CD4-positive, alpha-beta T cell (primary cell): Measurements from ENCODE around the gene TMSB4X. TPM values are rescaled to one million over a fixed set of nuclear protein-coding genes. Genes with fewer than 3 reads are reported as not detected.
"Not testable (repeated sequence)": the region's sequence is repeated elsewhere in the genome, so short reads cannot be mapped to it uniquely, and the experiment has no call there.

Experiments
- ATAC-seq: fragments of 200-7000 bp; cut with Tn5 transposase; one replicate; pipeline ENCODE4 v1.10.0; 2022; ENCODE audit warnings: mild to moderate bottlenecking; ENCODE audit not compliant: poor library complexity
- CTCF ChIA-PET: fragments of 350-600 bp; sonication (Branson Sonifier 250); formaldehyde crosslinking; loops from one replicate; lab custom pipeline; 2021; ENCODE audit warnings: antibody characterized with exemption, inconsistent platforms; lab: Charles Lee
- POLR2A ChIA-PET: fragments of 350-600 bp; sonication (Branson Sonifier 250); formaldehyde crosslinking; loops from one replicate; lab custom pipeline; 2021; ENCODE audit warnings: antibody characterized with exemption, inconsistent platforms; lab: Charles Lee
- DNase-seq, 14 experiments: peaks; one replicate each; pipeline ENCODE4 v3.0.0-alpha.2; 2013 to 2020; ENCODE audit warnings: mixed read lengths in 2 of 14
- H3K27ac ChIP-seq, 2 donors: one replicate each; pipeline versions ENCODE4 v1.5.1 to v1.7.0; 2013; ENCODE audit warnings: low read length in 2 of 2, low read depth in 1 of 2, mild to moderate bottlenecking in 1 of 2
- H3K27me3 ChIP-seq, 2 experiments: 1 replicate in 1 of 2; 2 replicates in 1 of 2; pipeline versions ENCODE4 v1.6.1 to v1.7.0; 2013; ENCODE audit warnings: low read length in 2 of 2, control low read depth in 1 of 2, mild to moderate bottlenecking in 1 of 2, moderate library complexity in 1 of 2; ENCODE audit not compliant: insufficient read depth in 2 of 2, control insufficient read depth in 1 of 2
- H3K36me3 ChIP-seq: one replicate; pipeline ENCODE4 v1.6.1; 2013; ENCODE audit warnings: low read length, control low read depth; ENCODE audit not compliant: insufficient read depth
- H3K4me1 ChIP-seq: one replicate; pipeline ENCODE4 v1.6.1; 2013; ENCODE audit warnings: low read length, control low read depth; ENCODE audit not compliant: insufficient read depth
- H3K4me3 ChIP-seq: one replicate; pipeline ENCODE4 v1.5.1; 2013; ENCODE audit warnings: mild to moderate bottlenecking, low read length, moderate library complexity
- H3K9me3 ChIP-seq, 2 experiments: 1 replicate in 1 of 2; 2 replicates in 1 of 2; pipeline versions ENCODE4 v1.6.1 to v1.7.0; 2013; ENCODE audit warnings: low read length in 2 of 2, mild to moderate bottlenecking in 2 of 2, control low read depth in 1 of 2, moderate library complexity in 1 of 2; ENCODE audit not compliant: control insufficient read depth in 1 of 2, insufficient read depth in 1 of 2
- H3K27ac Mint-ChIP-seq: one replicate; pipeline ENCODE4 v1.8.0; 2020; ENCODE audit warnings: mixed read lengths
- H3K27me3 Mint-ChIP-seq: one replicate; pipeline ENCODE4 v1.8.0; 2021; ENCODE audit warnings: mixed read lengths
- H3K36me3 Mint-ChIP-seq: one replicate; pipeline ENCODE4 v1.8.0; 2021; ENCODE audit warnings: low read depth, mixed read lengths
- H3K4me1 Mint-ChIP-seq: one replicate; pipeline ENCODE4 v1.8.0; 2021; ENCODE audit warnings: low read depth, mixed read lengths
- H3K4me3 Mint-ChIP-seq: one replicate; pipeline ENCODE4 v1.8.0; 2020; ENCODE audit warnings: mild to moderate bottlenecking, mixed read lengths
- H3K9me3 Mint-ChIP-seq: one replicate; pipeline ENCODE4 v1.8.0; 2020; ENCODE audit warnings: mixed read lengths
- CTCF ChIP-seq: fragments of 200-600 bp; IDR thresholded peaks from one replicate; pipeline ENCODE4 v1.8.0; 2022; ENCODE audit warnings: antibody characterized with exemption, mild to moderate bottlenecking
- intact Hi-C, 2 experiments: fragments of 100-400 bp; cut with DNase I in 1 of 2; cut with micrococcal nuclease in 1 of 2; formaldehyde crosslinking; loops; one replicate each; pipeline versions ENCODE4 v1.15.1 to v1.9.0; 2023 to 2025; cut with DNase I, micrococcal nuclease
- total RNA-seq, 174 experiments: library from RNA in 2 of 174; stranded (reverse) in 2 of 174; gene quantifications; one replicate each; pipeline ENCODE4 v1.2.3 and lab custom pipeline; 2021 to 2026

TMSB4X gene
- total RNA-seq, 2 experiments from 2014 or later: 2,621 to 2,738 TPM

DNA sequence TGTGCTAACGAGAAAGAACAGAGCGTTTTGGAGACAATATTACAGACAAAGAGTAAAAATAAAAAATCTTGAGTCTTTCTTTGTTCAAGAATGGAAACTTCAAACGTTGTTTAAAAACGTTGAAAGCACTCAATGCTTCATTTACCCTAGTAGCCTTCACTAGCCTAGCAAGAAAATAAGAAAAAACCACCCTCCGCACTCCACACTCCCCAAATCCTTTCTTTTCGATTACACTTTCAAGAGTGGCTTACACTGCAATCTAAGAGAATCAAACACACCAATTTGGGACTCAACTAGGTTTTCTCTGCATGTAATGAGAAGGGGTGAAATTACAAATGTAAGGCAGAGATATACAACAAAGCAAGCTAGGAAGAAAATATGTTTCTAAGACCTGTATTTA lies 4.7 kb downstream of the TMSB4X start:
- peaks cover 39% of the 10 kb centered on the region for H3K36me3 Mint-ChIP-seq
- intact Hi-C loops: loop anchor here (2.0 to 10.0 kb wide), 6 partner anchors 19 to 1055 kb away; partner anchors contain the start of gene TCEANC (in 1 of the 2)
- H3K36me3 ChIP-seq: peaks cover 23% of the 10 kb centered on the region
- no peaks in the 10 kb centered on the region for H3K9me3 ChIP-seq
- ChIA-PET POLR2A (interaction anchor here (0.6 to 20.8 kb wide), 15 partner anchors 10 to 510 kb away, joined by 3 to 1205 read pairs (median 31); no protein-coding TSS in a partner anchor), CTCF (interaction anchor here (0.9 to 13.4 kb wide), 3 partner anchors 31 to 112 kb away, joined by 3 to 181 read pairs (median 50); no protein-coding TSS in a partner anchor)
- peak overlapping the region; percentile 95 for H3K27ac Mint-ChIP-seq
- H3K27ac ChIP-seq: peak overlapping the region; percentile 64 to 70
- no peak for DNase-seq
- no peaks in the 10 kb centered on the region for H3K27me3 ChIP-seq
- H3K4me3 Mint-ChIP-seq: peak overlapping the region; percentile 97
- peak overlapping the region; percentile 98 for H3K4me3 ChIP-seq
- TF ChIP-seq CTCF: no peak
- ATAC-seq: no peak
- H3K4me1 Mint-ChIP-seq: peaks cover 63% of the 10 kb centered on the region
- H3K9me3 Mint-ChIP-seq: no peaks in the 10 kb centered on the region
- H3K27me3 Mint-ChIP-seq: no peaks in the 10 kb centered on the region
- peaks cover 55% of the 10 kb centered on the region for H3K4me1 ChIP-seq

GRCh38 chrX:12980039-12980438 lies 5.1 kb downstream of the TMSB4X start:
- H3K27me3 ChIP-seq, H3K9me3 ChIP-seq, H3K27me3 Mint-ChIP-seq, H3K9me3 Mint-ChIP-seq, ATAC-seq: not testable (repeated sequence)
- POLR2A ChIA-PET: interaction anchor here (0.6 to 20.8 kb wide), 9 partner anchors 11 to 107 kb away, joined by 3 to 1205 read pairs (median 184); no protein-coding TSS in a partner anchor
- DNase-seq: peak in 2 of 14 experiments; percentile 34 to 52
- H3K4me3 ChIP-seq: peak overlapping the region; percentile 98
- peaks cover 67% of the 10 kb centered on the region for H3K4me1 Mint-ChIP-seq
- peak overlapping the region; percentile 95 for H3K27ac Mint-ChIP-seq
- intact Hi-C loops: loop anchor here in 1 of 2 experiments (5.0 kb wide), 1 partner anchor 37 kb away; no protein-coding TSS in a partner anchor
- H3K27ac ChIP-seq: peak overlapping the region in 1 of 2 donors; percentile 70
- peak overlapping the region; percentile 97 for H3K4me3 Mint-ChIP-seq
- H3K36me3 ChIP-seq: peaks cover 23% of the 10 kb centered on the region
- peaks cover 36% of the 10 kb centered on the region for H3K36me3 Mint-ChIP-seq
- peaks cover 58% of the 10 kb centered on the region for H3K4me1 ChIP-seq
- CTCF ChIA-PET: interaction anchor here (0.9 to 13.4 kb wide), 3 partner anchors 31 to 112 kb away, joined by 3 to 181 read pairs (median 5); no protein-coding TSS in a partner anchor

DNA sequence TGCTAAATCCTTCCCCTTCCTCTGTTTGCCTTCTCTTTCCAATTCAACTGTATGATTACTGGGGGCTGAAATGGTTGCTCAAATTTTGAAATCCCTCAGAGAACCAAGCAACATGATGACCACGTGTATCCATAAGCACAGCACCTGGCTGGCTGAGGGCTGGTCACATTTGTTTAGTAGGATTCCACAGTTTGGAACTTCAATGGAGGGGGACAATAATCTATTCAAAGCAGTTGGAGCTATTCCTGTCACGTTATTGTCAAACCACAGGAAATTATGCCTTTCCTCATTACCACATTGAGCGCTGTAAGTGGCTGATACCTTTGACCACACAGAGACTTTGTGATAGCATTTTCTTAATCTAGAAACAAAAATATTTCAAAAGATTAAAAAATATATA lies 7.0 kb downstream of the TMSB4X start:
- CTCF ChIA-PET: interaction anchor here (0.8 to 2.5 kb wide), 2 partner anchors 24 to 35 kb away, joined by 3 to 10 read pairs; no protein-coding TSS in a partner anchor

More for the DNA sequence above, 7.0 kb downstream of the TMSB4X start:
- Histone ChIP-seq H3K27ac (peak overlapping the region; percentile 36 to 64), H3K4me1 (peaks cover 76% of the 10 kb centered on the region), H3K4me3 (peak overlapping the region; percentile 10), H3K9me3 (no peaks in the 10 kb centered on the region), H3K27me3 (no peaks in the 10 kb centered on the region), H3K36me3 (peaks cover 10% of the 10 kb centered on the region)
- H3K4me1 Mint-ChIP-seq: peaks cover 85% of the 10 kb centered on the region
- peak overlapping the region; percentile 72 for H3K4me3 Mint-ChIP-seq
- H3K27ac Mint-ChIP-seq: peak overlapping the region; percentile 95
- TF ChIP-seq CTCF: no peak
- H3K36me3 Mint-ChIP-seq: peaks cover 27% of the 10 kb centered on the region
- POLR2A ChIA-PET: interaction anchor here (0.8 to 20.8 kb wide), 9 partner anchors 8 to 106 kb away, joined by 4 to 1205 read pairs (median 10); no protein-coding TSS in a partner anchor
- peaks cover 6% of the 10 kb centered on the region for H3K9me3 Mint-ChIP-seq
- no peak for ATAC-seq
- peak in 4 of 14 experiments; percentile 23 to 73 (median 63) for DNase-seq
- intact Hi-C loops: loop anchor here in 1 of 2 experiments (2.0 to 5.0 kb wide), 2 partner anchors 15 to 35 kb away; no protein-coding TSS in a partner anchor
- no peaks in the 10 kb centered on the region for H3K27me3 Mint-ChIP-seq
